Glomerular visceral epithelial cell (primary cell): ENCODE measurements around the gene H19.

Experiments
- DNase-seq: peaks from one replicate; pipeline ENCODE4 v3.0.0-alpha.2; 2016; ENCODE audit errors: extremely low spot score

H19 gene

GRCh38 chr11:1982873-1983600 is 14.6 kb downstream of the H19 start:
- DNase-seq, result no peak

- no peak for DNase-seq
These were observed 18.0 kb downstream of the H19 start for GRCh38 chr11:1979607-1980006.

- no peak for DNase-seq
These were observed 18.7 kb downstream of the H19 start for GRCh38 chr11:1978720-1979473.

- DNase-seq, result no peak
These were observed 22.5 kb downstream of the H19 start for GRCh38 chr11:1975185-1975584.

GRCh38 chr11:1970956-1971355 is 26.7 kb downstream of the H19 start:
- DNase-seq, result no peak

- no peak for DNase-seq
These were observed 27.9 kb downstream of the H19 start for GRCh38 chr11:1969776-1970175.

GRCh38 chr11:1969035-1969434 is 28.6 kb downstream of the H19 start:
- no peak for DNase-seq

- DNase-seq, result no peak
These were observed 29.1 kb downstream of the H19 start for GRCh38 chr11:1968454-1969002.

GRCh38 chr11:1967641-1968225 is 29.9 kb downstream of the H19 start:
- no peak for DNase-seq

- DNase-seq, result no peak
These were observed 31.1 kb downstream of the H19 start for GRCh38 chr11:1966531-1966930.

GRCh38 chr11:1964955-1965354 is 32.7 kb downstream of the H19 start:
- no peak for DNase-seq

GRCh38 chr11:1964348-1964747 is 33.3 kb downstream of the H19 start:
- no peak for DNase-seq

- no peak for DNase-seq
These were observed 33.8 kb downstream of the H19 start for GRCh38 chr11:1963864-1964263.

- DNase-seq, result no peak
These were observed 37.9 kb downstream of the H19 start for GRCh38 chr11:1959786-1960185.

- DNase-seq, result no peak
These were observed 39.3 kb downstream of the H19 start for GRCh38 chr11:1958367-1958766.

GRCh38 chr11:1953489-1954266 is 44.0 kb downstream of the H19 start:
- DNase-seq, result no peak

GRCh38 chr11:1952806-1953482 is 44.7 kb downstream of the H19 start:
- DNase-seq, result no peak

GRCh38 chr11:1949922-1950321 is 47.7 kb downstream of the H19 start:
- DNase-seq, result no peak

- DNase-seq, result no peak
These were observed 48.3 kb downstream of the H19 start for GRCh38 chr11:1949302-1949701.

GRCh38 chr11:1948389-1948788 is 49.3 kb downstream of the H19 start:
- no peak for DNase-seq

- DNase-seq, result no peak
These were observed 49.9 kb downstream of the H19 start for GRCh38 chr11:1947592-1948237.
